GM19455 (cell line): ENCODE measurements around the gene SLC39A1.
A peak's percentile ranks its signal among the peaks of the same experiment; 100 is the strongest.
"Not testable (repeated sequence)": the region's sequence is repeated elsewhere in the genome, so short reads cannot be mapped to it uniquely, and the experiment has no call there.

Source experiments
- ATAC-seq: cut with Tn5 transposase; IDR thresholded peaks from one replicate; pipeline ENCODE4 v1.9.1; 2021; ENCODE audit not compliant: unreplicated experiment

Gene SLC39A1

GRCh38 chr1:153932156-153933131 lies 30.9 kb downstream of the SLC39A1 start:
- no peak for ATAC-seq

GRCh38 chr1:153929981-153930948 lies 33.1 kb downstream of the SLC39A1 start:
- no peak for ATAC-seq

- ATAC-seq: no peak
Observed at GRCh38 chr1:153929426-153929825, 33.9 kb downstream of the SLC39A1 start.

GRCh38 chr1:153928791-153929341 lies 34.5 kb downstream of the SLC39A1 start:
- ATAC-seq: no peak

- no peak for ATAC-seq
Observed at GRCh38 chr1:153928245-153928644, 35.1 kb downstream of the SLC39A1 start.

- no peak for ATAC-seq
Observed at GRCh38 chr1:153926405-153926804, 36.9 kb downstream of the SLC39A1 start.

- peak; percentile 94 for ATAC-seq
Observed at GRCh38 chr1:153922972-153923925, 40.1 kb downstream of the SLC39A1 start, which contains the start of gene GATAD2B. Gene GATAD2B (minus strand): TSS chr1:153922972. CDS start chr1:153828347, 94,625 bp downstream.

- peak; percentile 22 for ATAC-seq
Observed at GRCh38 chr1:153922076-153922971, 41.0 kb downstream of the SLC39A1 start.

GRCh38 chr1:153921803-153922075 lies 41.6 kb downstream of the SLC39A1 start:
- no peak for ATAC-seq

GRCh38 chr1:153921080-153921802 lies 42.1 kb downstream of the SLC39A1 start:
- ATAC-seq: no peak

GRCh38 chr1:153919876-153920852 lies 43.2 kb downstream of the SLC39A1 start:
- ATAC-seq: no peak

GRCh38 chr1:153916297-153916696 lies 47.0 kb downstream of the SLC39A1 start:
- ATAC-seq: no peak

GRCh38 chr1:153912349-153912748 lies 51.0 kb downstream of the SLC39A1 start:
- ATAC-seq: no peak

GRCh38 chr1:153910560-153910959 lies 52.8 kb downstream of the SLC39A1 start:
- not testable (repeated sequence) for ATAC-seq
